ENCODE results near the gene RGS7.

RGS7 gene

GRCh38 chr1:240965581-240966091 is 391.4 kb downstream of the RGS7 start:
- H3K9me3 ChIP-seq (ENCODE audit: control insufficient read depth in 1 of 2, low read length in 2 of 2): no peaks in the 10 kb centered on the region
- peaks cover 0 to 5% of the 10 kb centered on the region in 2 donors for H3K4me1 ChIP-seq (ENCODE audit: control insufficient read depth in 1 of 2, insufficient read depth in 2 of 2, low read length in 2 of 2)
- no peaks in the 10 kb centered on the region for H3K27me3 ChIP-seq (ENCODE audit: control insufficient read depth in 1 of 2, insufficient read depth in 2 of 2, low read length in 2 of 2)
- no peaks in the 10 kb centered on the region for H3K36me3 ChIP-seq (ENCODE audit: control insufficient read depth in 1 of 2, insufficient read depth in 2 of 2, low read length in 2 of 2)
- H3K4me3 ChIP-seq (ENCODE audit: low read depth in 1 of 2, low read length in 2 of 2): no peak overlapping the region
- H3K27ac ChIP-seq (ENCODE audit: low read depth, low read length): no peak overlapping the region
- no peak overlapping the region for H3K9ac ChIP-seq (ENCODE audit: low read depth in 1 of 2, low read length in 2 of 2)

GRCh38 chr1:240962086-240962485 is 394.9 kb downstream of the RGS7 start:
- Histone ChIP-seq H3K36me3 (ENCODE audit: control insufficient read depth in 1 of 2, insufficient read depth in 2 of 2, low read length in 2 of 2) (no peaks in the 10 kb centered on the region), H3K9ac (ENCODE audit: low read depth in 1 of 2, low read length in 2 of 2) (no peak overlapping the region), H3K9me3 (ENCODE audit: control insufficient read depth in 1 of 2, low read length in 2 of 2) (no peaks in the 10 kb centered on the region), H3K4me1 (ENCODE audit: control insufficient read depth in 1 of 2, insufficient read depth in 2 of 2, low read length in 2 of 2) (peaks cover 0 to 5% of the 10 kb centered on the region in 2 donors), H3K4me3 (ENCODE audit: low read depth in 1 of 2, low read length in 2 of 2) (no peak overlapping the region), H3K27ac (ENCODE audit: low read depth, low read length) (no peak overlapping the region), H3K27me3 (ENCODE audit: control insufficient read depth in 1 of 2, insufficient read depth in 2 of 2, low read length in 2 of 2) (no peaks in the 10 kb centered on the region)

GRCh38 chr1:240956424-240956823 is 400.6 kb downstream of the RGS7 start:
- Histone ChIP-seq H3K36me3 (ENCODE audit: control insufficient read depth in 1 of 2, insufficient read depth in 2 of 2, low read length in 2 of 2) (no peaks in the 10 kb centered on the region), H3K9ac (ENCODE audit: low read depth in 1 of 2, low read length in 2 of 2) (no peak overlapping the region), H3K27me3 (ENCODE audit: control insufficient read depth in 1 of 2, insufficient read depth in 2 of 2, low read length in 2 of 2) (no peaks in the 10 kb centered on the region), H3K4me1 (ENCODE audit: control insufficient read depth in 1 of 2, insufficient read depth in 2 of 2, low read length in 2 of 2) (no peaks in the 10 kb centered on the region), H3K4me3 (ENCODE audit: low read depth in 1 of 2, low read length in 2 of 2) (no peak overlapping the region), H3K27ac (ENCODE audit: low read depth, low read length) (no peak overlapping the region), H3K9me3 (ENCODE audit: control insufficient read depth in 1 of 2, low read length in 2 of 2) (no peaks in the 10 kb centered on the region)

- H3K36me3 ChIP-seq (ENCODE audit: control insufficient read depth in 1 of 2, insufficient read depth in 2 of 2, low read length in 2 of 2): no peaks in the 10 kb centered on the region
- no peak overlapping the region for H3K27ac ChIP-seq (ENCODE audit: low read depth, low read length)
- no peaks in the 10 kb centered on the region for H3K4me1 ChIP-seq (ENCODE audit: control insufficient read depth in 1 of 2, insufficient read depth in 2 of 2, low read length in 2 of 2)
- no peaks in the 10 kb centered on the region for H3K9me3 ChIP-seq (ENCODE audit: control insufficient read depth in 1 of 2, low read length in 2 of 2)
- no peak overlapping the region for H3K4me3 ChIP-seq (ENCODE audit: low read depth in 1 of 2, low read length in 2 of 2)
- H3K9ac ChIP-seq (ENCODE audit: low read depth in 1 of 2, low read length in 2 of 2): no peak overlapping the region
- H3K27me3 ChIP-seq (ENCODE audit: control insufficient read depth in 1 of 2, insufficient read depth in 2 of 2, low read length in 2 of 2): no peaks in the 10 kb centered on the region
Measured at GRCh38 chr1:240956020-240956419, 401.0 kb downstream of the RGS7 start.

- Histone ChIP-seq H3K27me3 (ENCODE audit: control insufficient read depth in 1 of 2, insufficient read depth in 2 of 2, low read length in 2 of 2) (no peaks in the 10 kb centered on the region), H3K9me3 (ENCODE audit: control insufficient read depth in 1 of 2, low read length in 2 of 2) (no peaks in the 10 kb centered on the region), H3K36me3 (ENCODE audit: control insufficient read depth in 1 of 2, insufficient read depth in 2 of 2, low read length in 2 of 2) (no peaks in the 10 kb centered on the region)
Measured at GRCh38 chr1:240947438-240948224, 409.4 kb downstream of the RGS7 start.

GRCh38 chr1:240946926-240947325 is 410.1 kb downstream of the RGS7 start:
- H3K9me3 ChIP-seq (ENCODE audit: control insufficient read depth in 1 of 2, low read length in 2 of 2): no peaks in the 10 kb centered on the region
- no peaks in the 10 kb centered on the region for H3K4me1 ChIP-seq (ENCODE audit: control insufficient read depth in 1 of 2, insufficient read depth in 2 of 2, low read length in 2 of 2)
- H3K27ac ChIP-seq (ENCODE audit: low read depth, low read length): no peak overlapping the region
- no peak overlapping the region for H3K4me3 ChIP-seq (ENCODE audit: low read depth in 1 of 2, low read length in 2 of 2)
- no peaks in the 10 kb centered on the region for H3K36me3 ChIP-seq (ENCODE audit: control insufficient read depth in 1 of 2, insufficient read depth in 2 of 2, low read length in 2 of 2)
- H3K9ac ChIP-seq (ENCODE audit: low read depth in 1 of 2, low read length in 2 of 2): no peak overlapping the region
- H3K27me3 ChIP-seq (ENCODE audit: control insufficient read depth in 1 of 2, insufficient read depth in 2 of 2, low read length in 2 of 2): no peaks in the 10 kb centered on the region

More at GRCh38 chr1:240947438-240948224, 409.4 kb downstream of the RGS7 start:
- no peak overlapping the region for H3K4me3 ChIP-seq (ENCODE audit: low read depth in 1 of 2, low read length in 2 of 2)
- no peaks in the 10 kb centered on the region for H3K4me1 ChIP-seq (ENCODE audit: control insufficient read depth in 1 of 2, insufficient read depth in 2 of 2, low read length in 2 of 2)
- H3K9ac ChIP-seq (ENCODE audit: low read depth in 1 of 2, low read length in 2 of 2): no peak overlapping the region
- no peak overlapping the region for H3K27ac ChIP-seq (ENCODE audit: low read depth, low read length)

- no peaks in the 10 kb centered on the region for H3K27me3 ChIP-seq (ENCODE audit: control insufficient read depth in 1 of 2, insufficient read depth in 2 of 2, low read length in 2 of 2)
- no peak overlapping the region for H3K4me3 ChIP-seq (ENCODE audit: low read depth in 1 of 2, low read length in 2 of 2)
- no peaks in the 10 kb centered on the region for H3K4me1 ChIP-seq (ENCODE audit: control insufficient read depth in 1 of 2, insufficient read depth in 2 of 2, low read length in 2 of 2)
- H3K36me3 ChIP-seq (ENCODE audit: control insufficient read depth in 1 of 2, insufficient read depth in 2 of 2, low read length in 2 of 2): no peaks in the 10 kb centered on the region
- H3K9ac ChIP-seq (ENCODE audit: low read depth in 1 of 2, low read length in 2 of 2): no peak overlapping the region
- H3K27ac ChIP-seq (ENCODE audit: low read depth, low read length): no peak overlapping the region
- peaks cover 0 to 10% of the 10 kb centered on the region in 2 donors for H3K9me3 ChIP-seq (ENCODE audit: control insufficient read depth in 1 of 2, low read length in 2 of 2)
Measured at GRCh38 chr1:240942901-240943300, 414.1 kb downstream of the RGS7 start.

GRCh38 chr1:240941701-240942370 is 415.2 kb downstream of the RGS7 start:
- no peak overlapping the region for H3K4me3 ChIP-seq (ENCODE audit: low read depth in 1 of 2, low read length in 2 of 2)
- H3K27me3 ChIP-seq (ENCODE audit: control insufficient read depth in 1 of 2, insufficient read depth in 2 of 2, low read length in 2 of 2): no peaks in the 10 kb centered on the region
- H3K36me3 ChIP-seq (ENCODE audit: control insufficient read depth in 1 of 2, insufficient read depth in 2 of 2, low read length in 2 of 2): no peaks in the 10 kb centered on the region
- H3K27ac ChIP-seq (ENCODE audit: low read depth, low read length): no peak overlapping the region
- H3K4me1 ChIP-seq (ENCODE audit: control insufficient read depth in 1 of 2, insufficient read depth in 2 of 2, low read length in 2 of 2): no peaks in the 10 kb centered on the region
- H3K9ac ChIP-seq (ENCODE audit: low read depth in 1 of 2, low read length in 2 of 2): no peak overlapping the region
- H3K9me3 ChIP-seq (ENCODE audit: control insufficient read depth in 1 of 2, low read length in 2 of 2): peaks cover 6 to 20% of the 10 kb centered on the region in 2 donors

- no peak overlapping the region for H3K9ac ChIP-seq (ENCODE audit: low read depth in 1 of 2, low read length in 2 of 2)
- no peaks in the 10 kb centered on the region for H3K27me3 ChIP-seq (ENCODE audit: control insufficient read depth in 1 of 2, insufficient read depth in 2 of 2, low read length in 2 of 2)
- H3K4me3 ChIP-seq (ENCODE audit: low read depth in 1 of 2, low read length in 2 of 2): no peak overlapping the region
- peaks cover 6 to 31% of the 10 kb centered on the region in 2 donors for H3K9me3 ChIP-seq (ENCODE audit: control insufficient read depth in 1 of 2, low read length in 2 of 2)
- H3K36me3 ChIP-seq (ENCODE audit: control insufficient read depth in 1 of 2, insufficient read depth in 2 of 2, low read length in 2 of 2): no peaks in the 10 kb centered on the region
- no peaks in the 10 kb centered on the region for H3K4me1 ChIP-seq (ENCODE audit: control insufficient read depth in 1 of 2, insufficient read depth in 2 of 2, low read length in 2 of 2)
- H3K27ac ChIP-seq (ENCODE audit: low read depth, low read length): no peak overlapping the region
Measured at GRCh38 chr1:240936911-240937668, 419.9 kb downstream of the RGS7 start.

- H3K27ac ChIP-seq (ENCODE audit: low read depth, low read length): no peak overlapping the region
- no peak overlapping the region for H3K9ac ChIP-seq (ENCODE audit: low read depth in 1 of 2, low read length in 2 of 2)
- H3K36me3 ChIP-seq (ENCODE audit: control insufficient read depth in 1 of 2, insufficient read depth in 2 of 2, low read length in 2 of 2): no peaks in the 10 kb centered on the region
- no peaks in the 10 kb centered on the region for H3K27me3 ChIP-seq (ENCODE audit: control insufficient read depth in 1 of 2, insufficient read depth in 2 of 2, low read length in 2 of 2)
- peaks cover 6 to 31% of the 10 kb centered on the region in 2 donors for H3K9me3 ChIP-seq (ENCODE audit: control insufficient read depth in 1 of 2, low read length in 2 of 2)
- H3K4me1 ChIP-seq (ENCODE audit: control insufficient read depth in 1 of 2, insufficient read depth in 2 of 2, low read length in 2 of 2): no peaks in the 10 kb centered on the region
- no peak overlapping the region for H3K4me3 ChIP-seq (ENCODE audit: low read depth in 1 of 2, low read length in 2 of 2)
Measured at GRCh38 chr1:240935920-240936319, 421.1 kb downstream of the RGS7 start.

Data from duodenal mucosa (tissue), 2 donors.